IPS-18c (cell line): Measurements from ENCODE around the gene ZYX.
"Not testable (repeated sequence)": the region's sequence is repeated elsewhere in the genome, so short reads cannot be mapped to it uniquely, and the experiment has no call there.

ENCODE experiments used
- H3K4me3 ChIP-seq: 2 replicates; pipeline ENCODE4 v1.7.0; 2013; ENCODE audit warnings: low read depth, mild to moderate bottlenecking, low read length, moderate library complexity; ENCODE audit not compliant: insufficient read depth
- H3K9me3 ChIP-seq: one replicate; pipeline ENCODE4 v1.6.1; 2013; ENCODE audit warnings: mild to moderate bottlenecking, low read length, moderate library complexity; ENCODE audit not compliant: control insufficient read depth, insufficient read depth

The ZYX gene

GRCh38 chr7:143420624-143421023 is 39.5 kb downstream of the ZYX start:
- not testable (repeated sequence) for H3K4me3 ChIP-seq, H3K9me3 ChIP-seq

DNA sequence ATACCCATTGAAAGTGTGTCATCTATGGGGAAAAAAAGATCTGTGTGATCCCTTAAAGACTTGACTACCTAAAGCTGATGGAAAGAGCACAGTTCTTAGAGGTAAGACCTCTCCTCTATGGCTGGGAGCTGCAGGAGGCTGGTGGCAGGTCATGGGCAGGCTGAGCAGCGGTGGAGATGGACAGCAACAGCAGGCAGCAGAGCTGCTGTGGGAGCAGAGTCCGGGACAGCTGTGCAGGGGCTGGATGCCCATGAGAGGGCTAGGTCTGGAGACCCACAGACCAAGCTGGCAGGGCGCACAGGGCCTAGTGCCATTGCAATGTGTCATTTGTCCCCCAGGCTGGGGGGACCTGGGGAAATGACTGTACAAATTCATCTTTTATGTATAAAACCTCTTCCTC is 40.9 kb downstream of the ZYX start:
- Histone ChIP-seq H3K4me3 (no peak overlapping the region), H3K9me3 (peaks cover 9% of the 10 kb centered on the region)

DNA sequence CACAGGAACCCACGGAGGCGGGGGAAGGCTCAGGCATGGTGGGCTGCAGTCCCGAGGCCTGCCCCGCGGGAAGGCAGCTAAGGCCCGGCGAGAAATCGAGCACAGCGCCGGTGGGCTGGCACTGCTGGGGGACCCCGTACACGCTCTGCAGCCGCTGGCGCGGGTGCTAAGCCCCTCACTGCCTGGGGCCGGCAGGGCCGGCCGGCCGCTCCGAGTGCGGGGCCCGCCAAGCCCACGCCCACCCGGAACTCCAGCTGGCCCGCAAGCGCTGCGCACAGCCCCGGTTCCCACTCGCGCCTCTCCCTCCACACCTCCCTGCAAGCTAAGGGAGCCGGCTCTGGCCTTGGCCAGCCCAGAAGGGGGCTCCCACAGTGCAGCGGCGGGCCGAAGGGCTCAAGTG is 43.3 kb downstream of the ZYX start:
- H3K9me3 ChIP-seq, H3K4me3 ChIP-seq: not testable (repeated sequence)

GRCh38 chr7:143426479-143427142 is 45.5 kb downstream of the ZYX start:
- H3K9me3 ChIP-seq = no peaks in the 10 kb centered on the region

DNA sequence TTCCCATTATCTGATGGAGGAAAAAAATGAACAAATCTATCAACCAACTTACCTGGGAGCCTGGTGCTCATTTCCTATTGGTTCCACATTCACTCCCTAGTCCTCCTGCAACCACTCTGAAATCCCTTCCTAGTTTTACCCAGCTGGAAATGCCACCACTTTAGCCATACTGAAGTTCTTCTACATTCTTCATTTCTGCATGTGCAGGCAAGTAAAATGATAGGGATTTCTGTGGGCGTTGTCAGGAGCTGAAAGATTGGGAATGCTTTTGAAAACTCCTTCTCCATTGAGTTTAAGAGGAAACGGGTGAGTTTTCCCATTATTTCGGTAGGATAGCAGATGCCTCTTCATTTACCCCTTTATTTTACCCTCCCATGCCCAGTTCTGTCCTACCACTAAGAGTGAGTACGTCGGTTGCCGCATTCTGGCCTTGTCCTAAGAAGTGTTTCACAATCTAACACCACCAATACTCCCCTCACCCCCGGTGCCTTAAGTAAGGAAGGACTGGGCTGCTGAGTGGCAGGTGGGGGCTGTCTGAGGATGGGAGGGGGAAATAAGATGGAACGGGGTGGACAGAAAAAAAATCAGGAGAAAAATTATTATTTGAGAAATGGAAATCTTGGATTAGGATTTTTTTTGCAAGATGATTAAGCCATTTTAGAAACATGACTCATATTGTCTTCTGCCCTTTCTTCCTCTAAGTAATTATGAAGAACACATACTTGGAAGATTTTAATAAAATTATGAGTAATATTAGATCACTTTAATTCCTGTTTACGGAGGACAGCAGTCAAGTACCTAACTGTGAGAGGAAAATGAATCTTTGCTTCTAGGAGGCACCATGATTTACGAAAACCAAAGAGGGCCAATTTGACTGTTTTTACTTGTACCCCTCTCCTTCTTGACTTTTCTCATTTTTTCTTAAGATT is 48.9 kb downstream of the ZYX start:
- no peaks in the 10 kb centered on the region for H3K9me3 ChIP-seq
- no peak overlapping the region for H3K4me3 ChIP-seq

More at GRCh38 chr7:143426479-143427142, 45.5 kb downstream of the ZYX start:
- no peak overlapping the region for H3K4me3 ChIP-seq

GRCh38 chr7:143431109-143431508 is 50.0 kb downstream of the ZYX start:
- H3K9me3 ChIP-seq = no peaks in the 10 kb centered on the region
- H3K4me3 ChIP-seq = no peak overlapping the region

DNA sequence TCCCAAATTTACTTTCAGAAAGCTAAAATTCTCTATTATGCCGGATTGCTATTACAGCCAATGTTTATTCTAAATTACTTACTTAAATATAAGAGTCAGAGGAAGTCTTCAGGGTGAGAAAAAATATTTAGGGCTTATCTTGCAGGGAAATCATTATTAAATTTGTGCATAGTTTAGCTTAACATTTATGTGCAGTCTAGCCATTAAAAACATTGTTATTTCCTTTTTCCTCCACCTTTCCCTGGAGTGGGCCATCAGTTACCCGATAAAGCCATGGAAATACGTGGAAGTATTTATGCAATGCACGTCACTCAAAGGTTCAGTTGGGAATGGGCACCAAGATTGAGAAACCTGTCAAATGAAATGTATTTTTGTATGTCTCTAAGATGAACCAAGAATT is 52.6 kb downstream of the ZYX start:
- Histone ChIP-seq H3K9me3 (no peaks in the 10 kb centered on the region), H3K4me3 (no peak overlapping the region)

DNA sequence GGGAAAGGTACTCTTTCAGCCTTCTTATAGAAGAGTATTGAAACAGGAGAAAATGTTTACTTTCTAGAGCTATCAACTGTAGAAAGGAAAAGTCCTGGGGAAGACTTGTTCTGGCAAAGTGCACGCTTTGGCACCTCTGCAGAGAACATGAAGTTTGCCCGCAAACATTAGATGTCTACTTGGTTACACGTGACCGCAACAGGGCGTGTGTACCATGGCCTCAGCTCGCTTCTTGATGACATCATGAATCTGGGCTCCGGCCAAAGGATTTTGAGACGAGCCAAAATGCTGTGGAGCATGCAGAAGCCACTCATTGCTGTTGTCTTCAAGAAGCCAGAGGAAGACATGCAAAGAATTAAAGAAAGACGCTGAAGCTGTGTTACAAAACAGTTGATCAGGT is 53.5 kb downstream of the ZYX start:
- no peak overlapping the region for H3K4me3 ChIP-seq

GRCh38 chr7:143435266-143435665 is 54.1 kb downstream of the ZYX start:
- Histone ChIP-seq H3K9me3 (no peaks in the 10 kb centered on the region), H3K4me3 (no peak overlapping the region)

More for the DNA sequence above, 53.5 kb downstream of the ZYX start:
- no peaks in the 10 kb centered on the region for H3K9me3 ChIP-seq

DNA sequence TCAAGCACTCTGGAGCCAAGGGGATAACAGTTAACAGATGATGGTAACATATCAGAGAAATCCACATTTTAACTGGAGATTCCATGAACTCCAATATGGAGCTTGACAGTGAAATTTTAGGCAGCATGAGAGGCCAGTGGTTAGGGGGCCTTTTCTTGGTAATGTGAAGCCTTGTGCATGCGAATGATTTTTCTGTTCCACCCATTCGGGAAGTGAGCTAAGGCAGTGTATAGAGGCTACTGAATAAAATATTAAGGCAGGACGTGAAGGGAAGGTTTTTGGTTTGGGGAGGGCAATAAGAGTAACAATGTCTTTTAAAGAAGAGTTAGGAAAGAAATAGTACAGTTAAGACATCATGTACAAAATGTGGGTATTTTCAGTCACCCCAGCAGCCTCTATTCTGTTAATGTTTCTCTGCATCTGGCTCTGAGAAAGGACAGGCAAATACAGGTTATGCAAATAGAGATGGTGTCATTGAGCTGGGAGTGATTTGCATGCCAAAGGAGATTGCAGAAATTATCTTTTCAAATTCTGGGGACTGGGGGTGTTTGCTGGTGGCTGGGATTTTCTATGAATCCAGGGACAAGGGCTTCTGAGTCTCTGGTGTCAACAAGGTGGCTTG is 55.3 kb downstream of the ZYX start:
- H3K4me3 ChIP-seq = no peak overlapping the region

DNA sequence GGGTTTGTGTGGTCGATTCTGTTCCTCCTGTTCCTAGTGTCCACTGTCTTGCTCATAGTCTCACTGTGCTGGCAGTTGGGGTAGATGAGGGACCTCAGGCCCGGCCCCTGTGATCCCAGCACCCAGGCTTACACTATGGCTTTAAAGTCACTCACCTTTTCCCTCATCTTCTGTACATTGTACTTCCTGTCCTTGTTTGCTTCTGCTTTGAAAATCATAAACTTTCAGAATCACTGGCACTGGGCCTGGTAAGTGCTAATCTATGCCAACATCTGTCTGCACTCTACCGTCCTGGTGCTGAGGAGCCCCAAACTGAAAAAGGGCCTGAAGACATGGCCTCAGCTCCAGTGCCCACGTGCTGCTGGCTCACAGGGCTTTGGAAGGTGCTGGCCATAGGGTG is 56.4 kb downstream of the ZYX start:
- Histone ChIP-seq H3K4me3 (no peak overlapping the region), H3K9me3 (no peaks in the 10 kb centered on the region)

More for the DNA sequence above, 55.3 kb downstream of the ZYX start:
- no peaks in the 10 kb centered on the region for H3K9me3 ChIP-seq

- Histone ChIP-seq H3K9me3 (no peaks in the 10 kb centered on the region), H3K4me3 (no peak overlapping the region)
Observed at GRCh38 chr7:143439866-143440265, 58.7 kb downstream of the ZYX start.
